ENCODE measurements around the gene TFCP2L1.

The TFCP2L1 gene

DNA sequence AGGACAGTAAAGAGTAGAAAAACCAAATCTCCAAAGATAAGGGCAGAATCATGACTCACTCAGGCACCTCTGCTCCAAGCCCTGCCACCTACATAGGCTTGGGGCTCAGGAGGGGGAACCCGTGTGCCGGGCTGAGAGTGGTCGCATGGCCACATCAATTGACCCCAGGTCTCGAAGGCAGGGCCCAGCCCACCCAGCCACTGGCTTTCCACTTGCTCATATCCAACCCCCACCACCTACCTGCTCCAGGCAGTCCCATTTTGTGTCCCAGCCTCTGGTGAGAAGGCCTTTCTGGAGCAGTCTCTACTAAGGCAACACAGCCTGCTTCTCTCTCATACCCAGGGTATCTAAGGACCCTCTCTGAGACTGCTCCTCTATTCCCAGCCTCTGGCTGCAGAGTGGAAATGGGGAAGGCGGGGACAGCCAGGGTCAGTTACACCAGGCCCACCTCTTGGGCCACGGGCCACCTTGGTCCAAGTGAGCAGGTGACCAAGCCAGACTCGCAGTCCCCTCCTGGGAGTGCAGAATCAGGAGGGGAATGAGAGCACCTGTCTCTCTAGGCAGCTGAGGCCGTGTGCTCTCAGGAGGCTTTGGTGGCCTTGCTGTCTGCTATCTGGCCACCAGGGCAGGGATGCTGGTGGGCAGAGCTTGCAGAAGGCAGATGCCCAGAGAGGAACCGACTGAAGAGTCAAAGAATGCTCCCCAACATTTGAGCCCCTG is 20.8 kb downstream of the TFCP2L1 start:
- TF ChIP-seq ZNF274 (IDR thresholded peaks at IDR 0.05; ENCODE audit: low read depth, low read length): no peak

DNA sequence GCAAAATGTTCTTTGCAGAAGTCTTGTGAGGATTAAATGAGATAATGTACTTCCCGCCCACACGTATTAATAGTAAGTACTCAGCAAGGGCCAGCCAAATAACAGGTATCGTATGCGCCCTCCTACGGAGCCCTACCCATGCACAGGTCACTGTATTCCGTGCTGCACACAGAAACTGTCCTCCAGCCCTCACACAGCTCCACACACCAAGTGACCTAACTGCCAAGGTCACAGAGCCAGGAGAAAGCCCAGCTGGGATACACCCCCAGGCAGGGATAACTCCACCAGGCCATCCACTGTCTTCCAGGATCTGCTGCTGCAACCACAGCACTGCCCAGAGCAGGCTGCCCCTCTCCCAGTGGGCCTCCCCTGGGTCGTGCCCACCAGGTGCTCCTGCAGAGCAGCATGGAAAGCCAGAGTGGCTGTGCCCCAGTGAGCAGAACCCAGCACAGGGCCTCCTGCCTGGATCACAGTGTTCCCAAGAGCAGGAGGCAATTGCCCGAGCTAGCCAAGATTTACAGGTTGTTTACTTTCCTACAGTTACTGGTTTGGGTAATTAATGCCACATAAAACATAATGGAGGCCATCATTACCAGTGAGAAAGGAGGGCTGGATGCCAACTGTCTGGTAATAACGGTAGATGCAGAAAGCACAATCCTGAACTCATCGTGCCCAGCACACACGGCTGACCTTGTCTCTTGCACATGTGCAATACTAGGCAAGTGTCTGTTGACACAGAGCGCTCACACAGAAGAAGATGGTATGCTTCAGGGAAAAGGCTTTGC is 24.4 kb downstream of the TFCP2L1 start:
- no peak overlapping the region for H3K4me3 ChIP-seq (ENCODE audit: low read length)
- no peak for TF ChIP-seq ZNF274 (IDR thresholded peaks at IDR 0.05; ENCODE audit: low read depth, low read length)

More for the DNA sequence above, 20.8 kb downstream of the TFCP2L1 start:
- H3K4me3 ChIP-seq (ENCODE audit: low read length): no peak overlapping the region

DNA sequence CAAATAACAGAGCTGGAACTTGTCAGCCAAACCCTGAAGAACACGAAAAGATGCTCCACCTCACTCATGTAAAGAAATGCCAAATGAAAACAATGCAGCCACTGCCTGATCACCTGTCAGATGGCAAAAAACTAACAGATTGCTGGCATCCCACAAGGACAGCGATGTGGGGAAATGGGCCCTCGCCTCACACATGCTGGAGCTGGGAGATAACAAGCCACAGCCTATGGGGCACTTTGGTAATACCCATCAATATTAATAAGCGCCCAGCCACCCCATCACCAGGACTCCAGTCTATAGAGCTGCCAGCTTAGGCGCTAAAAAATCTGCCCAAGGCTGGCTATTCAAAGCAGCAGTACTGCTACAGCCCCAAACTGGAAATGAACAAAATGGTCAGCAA is 27.0 kb downstream of the TFCP2L1 start:
- TF ChIP-seq ZNF274 (IDR thresholded peaks at IDR 0.05; ENCODE audit: low read depth, low read length): no peak
- H3K4me3 ChIP-seq (ENCODE audit: low read length): no peak overlapping the region

DNA sequence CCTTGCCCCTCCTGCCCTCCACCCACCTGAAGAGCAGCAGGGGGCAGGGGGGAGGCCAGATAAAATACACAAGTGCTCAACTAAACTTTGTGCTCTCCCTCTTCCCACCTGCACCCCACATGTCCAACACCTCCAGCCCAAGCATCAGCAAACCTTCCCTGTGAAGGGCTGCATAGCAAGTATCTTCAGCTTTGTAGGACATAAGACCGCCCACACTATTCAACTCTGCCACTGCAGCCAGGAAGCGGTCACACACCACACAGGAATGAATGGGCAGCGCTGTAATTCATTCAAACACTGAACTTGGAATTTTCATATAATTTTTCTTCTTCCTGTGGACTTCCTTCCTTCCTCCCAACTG is 27.5 kb downstream of the TFCP2L1 start:
- no peak overlapping the region for H3K4me3 ChIP-seq (ENCODE audit: low read length)
- no peak for TF ChIP-seq ZNF274 (IDR thresholded peaks at IDR 0.05; ENCODE audit: low read depth, low read length)

DNA sequence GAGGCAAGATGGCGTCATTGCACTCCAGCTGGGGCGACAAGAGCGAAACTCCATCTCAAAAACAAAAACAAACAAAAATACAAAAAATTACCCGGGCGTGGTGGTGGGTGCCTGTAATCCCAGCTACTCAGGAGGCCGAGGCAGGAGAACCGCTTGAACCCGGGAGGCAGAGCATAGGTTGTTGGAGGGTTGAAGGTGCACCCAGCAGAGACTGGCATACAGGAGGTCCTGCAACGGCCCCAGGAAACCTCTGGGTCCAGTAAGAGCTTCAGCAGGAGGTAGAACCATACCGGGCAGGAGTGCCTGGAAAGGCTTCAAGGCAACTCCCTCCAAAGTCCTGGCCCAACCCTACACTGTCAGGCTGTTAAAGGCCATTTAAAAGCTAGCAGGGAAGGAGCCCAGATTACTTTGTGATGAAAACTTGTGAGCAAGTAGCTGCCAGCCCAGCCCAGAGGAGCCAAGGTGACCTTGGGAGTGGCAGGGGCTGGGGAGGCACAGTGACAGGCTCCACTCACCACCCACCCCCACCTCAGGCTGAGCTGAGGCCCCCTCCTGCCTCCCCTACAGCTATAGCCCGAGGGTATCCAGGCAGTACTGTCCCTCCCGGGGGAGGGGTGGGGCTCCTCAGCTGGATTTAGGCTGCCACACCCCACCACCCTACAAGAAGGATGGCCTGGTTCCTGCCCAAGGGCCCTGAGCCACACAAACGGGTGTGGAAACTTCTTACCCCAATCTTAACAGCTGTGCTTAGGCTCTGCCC is 28.1 kb downstream of the TFCP2L1 start:
- H3K4me3 ChIP-seq (ENCODE audit: low read length): no peak overlapping the region
- no peak for TF ChIP-seq ZNF274 (IDR thresholded peaks at IDR 0.05; ENCODE audit: low read depth, low read length)

DNA sequence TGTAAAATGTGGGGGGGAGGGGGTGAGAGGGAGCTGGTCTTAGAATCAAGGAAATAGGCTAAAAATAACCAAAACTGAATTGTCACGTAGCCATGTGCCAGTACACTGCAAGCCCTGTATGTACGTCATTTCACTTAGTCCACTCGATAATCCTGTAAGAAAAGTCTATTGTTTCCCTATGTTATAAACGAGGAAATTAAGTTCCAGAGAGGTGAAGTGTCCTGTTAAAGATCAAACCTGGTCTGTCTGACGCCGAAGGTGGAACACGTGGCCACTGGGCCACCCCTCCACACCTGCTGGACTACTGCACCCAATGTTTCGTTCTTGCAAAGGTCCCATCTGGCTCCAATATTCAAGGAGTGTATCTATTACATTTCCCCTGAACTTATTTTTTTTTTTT is 29.6 kb downstream of the TFCP2L1 start:
- no peak overlapping the region for H3K4me3 ChIP-seq (ENCODE audit: low read length)
- TF ChIP-seq ZNF274 (IDR thresholded peaks at IDR 0.05; ENCODE audit: low read depth, low read length): no peak

DNA sequence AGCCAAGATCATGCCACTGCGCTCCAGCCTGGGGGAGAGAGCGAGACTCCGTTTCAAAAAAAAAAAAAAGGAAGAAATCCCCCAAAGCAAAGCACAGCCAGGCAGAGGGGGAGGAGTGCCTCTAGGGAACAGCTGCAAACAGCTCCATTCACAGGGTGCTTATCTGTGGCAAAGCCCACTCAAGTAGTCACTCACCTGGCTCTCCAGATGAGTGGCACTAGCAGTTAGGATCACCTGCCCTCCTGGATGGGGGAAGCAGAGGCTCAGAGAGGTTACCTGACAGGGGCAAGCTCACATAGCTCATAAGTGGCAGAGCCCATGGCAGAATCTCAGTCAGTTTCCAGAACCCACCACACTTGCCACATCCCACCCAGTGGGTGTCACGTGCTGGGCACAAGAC is 30.3 kb downstream of the TFCP2L1 start:
- no peak for TF ChIP-seq ZNF274 (IDR thresholded peaks at IDR 0.05; ENCODE audit: low read depth, low read length)
- no peak overlapping the region for H3K4me3 ChIP-seq (ENCODE audit: low read length)

DNA sequence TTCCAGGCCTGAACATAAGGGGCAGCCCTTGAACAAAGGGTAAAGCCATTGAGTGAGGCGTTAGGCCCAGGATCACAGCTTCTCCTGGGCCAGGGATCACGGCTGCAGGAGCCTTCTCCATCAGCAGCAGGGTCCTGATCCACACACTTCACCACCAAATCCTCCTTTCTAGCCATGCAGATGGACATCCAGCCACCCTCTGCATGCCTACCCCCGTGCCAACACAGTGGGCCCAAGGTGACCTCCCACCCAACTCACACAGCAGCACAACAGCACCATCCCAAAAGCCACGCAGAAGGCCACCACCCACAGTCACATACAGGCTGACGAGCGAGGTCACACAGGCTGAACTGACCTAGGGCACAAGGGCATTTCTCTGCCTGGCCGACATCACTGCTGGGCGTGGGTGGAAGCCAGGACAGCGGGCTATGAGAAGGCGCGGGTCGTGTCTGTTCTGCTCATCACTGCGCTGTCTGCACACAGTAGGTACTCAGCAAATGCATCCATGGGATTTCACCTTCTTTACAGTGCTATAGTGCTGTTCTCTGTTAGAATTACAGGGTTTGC is 31.2 kb downstream of the TFCP2L1 start:
- no peak for TF ChIP-seq ZNF274 (IDR thresholded peaks at IDR 0.05; ENCODE audit: low read depth, low read length)
- no peak overlapping the region for H3K4me3 ChIP-seq (ENCODE audit: low read length)

DNA sequence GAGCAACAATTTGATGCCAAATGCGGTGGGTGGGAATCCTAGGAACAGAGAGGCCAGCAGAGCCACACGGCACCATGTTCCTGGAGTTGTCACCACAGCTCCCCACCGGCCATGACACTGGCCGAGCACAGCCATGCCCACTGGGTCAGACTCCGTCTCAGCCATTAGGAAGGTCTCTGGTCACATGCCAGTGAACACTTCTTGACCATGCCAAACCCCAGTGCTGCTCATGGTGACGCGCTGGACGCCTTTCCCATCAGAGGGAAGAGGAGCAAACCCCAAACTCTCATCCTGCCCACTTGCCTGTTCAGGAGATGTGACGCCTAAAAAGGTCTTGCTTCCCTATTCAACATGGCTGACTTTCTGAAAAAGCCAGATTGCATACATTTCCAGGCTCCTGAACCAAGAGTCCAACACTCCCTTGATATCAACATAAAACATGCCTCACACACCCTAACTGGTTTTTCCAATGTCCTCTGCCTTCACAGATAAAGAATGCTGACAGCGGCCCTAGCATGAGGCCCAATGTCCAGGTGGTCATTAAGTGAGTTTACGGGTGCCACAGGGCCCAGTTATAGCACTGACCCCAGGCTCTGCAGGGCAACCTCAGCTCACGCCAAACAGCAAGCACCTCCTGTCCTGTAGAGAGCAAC is 31.9 kb downstream of the TFCP2L1 start:
- no peak for TF ChIP-seq ZNF274 (IDR thresholded peaks at IDR 0.05; ENCODE audit: low read depth, low read length)
- no peak overlapping the region for H3K4me3 ChIP-seq (ENCODE audit: low read length)

DNA sequence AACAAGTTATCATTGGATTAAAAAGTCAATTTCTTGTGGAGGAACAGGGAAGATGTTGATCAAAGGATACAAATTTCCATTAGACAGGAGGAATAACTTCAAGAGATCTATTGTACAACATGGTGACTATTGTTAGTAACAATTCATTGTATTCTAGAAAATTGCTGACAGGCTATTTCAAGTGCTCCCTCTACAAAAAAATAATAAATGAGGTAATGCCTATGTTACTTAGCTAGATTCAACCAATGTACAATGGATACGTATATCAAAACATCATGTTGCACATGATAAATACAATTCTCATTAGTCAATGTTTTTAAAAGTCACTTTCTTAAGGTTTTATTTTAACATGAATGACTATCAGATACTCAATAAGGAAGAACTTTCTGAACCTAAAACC is 33.5 kb downstream of the TFCP2L1 start:
- H3K4me3 ChIP-seq (ENCODE audit: low read length): no peak overlapping the region
- TF ChIP-seq ZNF274 (IDR thresholded peaks at IDR 0.05; ENCODE audit: low read depth, low read length): no peak

DNA sequence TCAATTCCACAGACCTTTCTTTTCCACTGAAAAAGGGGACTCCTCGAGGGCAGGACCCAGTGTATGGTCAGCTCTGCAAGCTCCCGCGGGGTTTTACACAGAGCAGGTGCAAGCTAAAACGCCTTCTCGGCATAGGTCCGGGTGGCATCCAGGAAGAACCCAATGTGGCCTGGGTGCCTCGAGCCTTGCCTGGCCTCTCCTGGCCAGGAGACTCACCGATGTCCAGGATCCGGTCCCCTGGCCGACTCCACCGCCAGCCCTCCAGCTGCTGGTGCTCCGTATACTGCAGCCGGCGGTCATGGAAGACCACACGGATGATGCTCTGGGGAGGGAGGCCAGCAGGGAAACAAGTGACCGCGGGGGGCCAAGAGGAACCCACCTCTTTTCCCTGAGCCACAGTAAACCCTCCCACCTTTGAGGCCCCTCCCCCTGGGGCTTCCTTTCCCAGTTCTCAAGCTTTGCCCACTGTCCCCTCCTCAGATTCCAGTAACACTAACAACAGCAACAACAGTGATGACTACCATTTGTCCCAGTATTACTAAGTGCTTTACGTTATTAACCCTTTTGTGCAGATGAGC is 36.1 kb downstream of the TFCP2L1 start:
- no peak for TF ChIP-seq ZNF274 (IDR thresholded peaks at IDR 0.05; ENCODE audit: low read depth, low read length)

DNA sequence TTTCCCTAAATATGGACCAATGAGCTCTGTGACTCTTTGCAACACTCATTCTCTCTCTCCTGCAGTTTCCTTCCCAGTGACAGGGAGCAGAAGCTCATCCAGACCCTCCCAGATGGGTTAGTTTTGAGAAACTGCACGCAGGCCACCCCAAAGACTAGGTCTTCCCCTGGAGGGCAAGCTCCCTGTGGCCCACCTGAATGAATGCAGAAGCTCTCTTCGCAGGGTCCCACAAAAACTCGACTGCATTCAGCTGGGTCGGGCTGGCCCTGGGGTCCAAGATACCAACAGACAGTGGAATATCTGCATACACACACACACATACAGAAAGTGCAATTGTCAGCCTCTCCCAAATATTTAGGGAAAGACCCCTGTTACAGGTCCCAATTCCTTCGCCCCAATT is 37.0 kb downstream of the TFCP2L1 start:
- H3K4me3 ChIP-seq (ENCODE audit: low read length): no peak overlapping the region
- no peak for TF ChIP-seq ZNF274 (IDR thresholded peaks at IDR 0.05; ENCODE audit: low read depth, low read length)

More for the DNA sequence above, 36.1 kb downstream of the TFCP2L1 start:
- H3K4me3 ChIP-seq (ENCODE audit: low read length): no peak overlapping the region

DNA sequence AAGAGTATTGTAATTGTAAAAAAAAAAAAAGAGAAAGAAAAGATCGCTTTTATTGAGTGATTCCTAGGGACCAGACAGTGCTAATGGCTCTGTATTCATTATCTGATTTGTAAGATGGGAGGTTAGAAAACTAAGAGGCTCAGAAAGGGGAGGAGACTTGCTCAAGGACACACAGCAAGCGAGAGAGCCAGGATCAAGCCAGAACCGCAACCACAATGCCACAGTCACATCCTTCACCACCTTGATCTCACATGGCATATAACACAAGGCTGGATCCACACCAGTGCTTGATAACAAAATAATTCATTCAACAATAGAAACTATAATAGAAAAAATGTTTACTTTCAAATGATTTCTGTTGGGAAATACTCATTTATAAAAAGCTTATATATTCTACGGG is 37.5 kb downstream of the TFCP2L1 start:
- no peak for TF ChIP-seq ZNF274 (IDR thresholded peaks at IDR 0.05; ENCODE audit: low read depth, low read length)
- H3K4me3 ChIP-seq (ENCODE audit: low read length): no peak overlapping the region

Measured in GM08714 (cell line).